CD4-positive, CD25-positive, alpha-beta regulatory T cell (primary cell): ENCODE measurements around the gene MLST8. TPM values are rescaled to one million over a fixed set of nuclear protein-coding genes. Genes with fewer than 3 reads are reported as not detected.

Source experiments
- ATAC-seq, 2 donors: fragments of 150-1000 bp; cut with Tn5 transposase; one replicate each; pipeline ENCODE4 v1.10.0; 2021; ENCODE audit warnings: low read depth in 2 of 2, moderate number of reproducible peaks in 2 of 2, moderate library complexity in 1 of 2
- DNase-seq, 3 donors: peaks; one replicate each; pipeline versions ENCODE4 v3.0.0 to v3.0.0-alpha.2; 2012 to 2022; ENCODE audit warnings: mixed read lengths in 1 of 3
- H3K27ac ChIP-seq: one replicate; pipeline ENCODE4 v1.7.0; 2013; ENCODE audit warnings: mild to moderate bottlenecking, low read length; ENCODE audit not compliant: insufficient read depth, poor library complexity, severe bottlenecking
- H3K27me3 ChIP-seq: one replicate; pipeline ENCODE4 v1.7.0; 2013; ENCODE audit warnings: low read length; ENCODE audit not compliant: control insufficient read depth, insufficient read depth
- H3K36me3 ChIP-seq: one replicate; pipeline ENCODE4 v1.7.0; 2013; ENCODE audit warnings: mild to moderate bottlenecking, low read length, moderate library complexity; ENCODE audit not compliant: control insufficient read depth, insufficient read depth
- H3K4me1 ChIP-seq: 2 replicates; pipeline ENCODE4 v1.7.0; 2013; ENCODE audit warnings: mild to moderate bottlenecking, low read length; ENCODE audit not compliant: insufficient read depth, control insufficient read depth, poor library complexity, severe bottlenecking
- H3K4me3 ChIP-seq: one replicate; pipeline ENCODE4 v1.7.0; 2013; ENCODE audit warnings: low read depth, mild to moderate bottlenecking, low read length, moderate library complexity
- H3K9me3 ChIP-seq, 2 experiments: 1 replicate in 1 of 2; 2 replicates in 1 of 2; pipeline ENCODE4 v1.7.0; 2013; ENCODE audit warnings: low read length in 2 of 2, mild to moderate bottlenecking in 1 of 2, moderate library complexity in 1 of 2; ENCODE audit not compliant: control insufficient read depth in 2 of 2
- H3K27ac Mint-ChIP-seq, 3 donors: one replicate each; pipeline ENCODE4 v1.8.0; 2020 to 2022; ENCODE audit warnings: mild to moderate bottlenecking in 3 of 3, mixed read lengths in 3 of 3, moderate library complexity in 2 of 3
- H3K27me3 Mint-ChIP-seq: one replicate; pipeline ENCODE4 v1.8.0; 2022; ENCODE audit warnings: mild to moderate bottlenecking, mixed read lengths
- H3K36me3 Mint-ChIP-seq: one replicate; pipeline ENCODE4 v1.8.0; 2020; ENCODE audit warnings: mixed read lengths
- H3K4me1 Mint-ChIP-seq, 4 donors: one replicate each; pipeline ENCODE4 v1.8.0; 2020 to 2022; ENCODE audit warnings: mixed read lengths in 4 of 4, mild to moderate bottlenecking in 1 of 4
- H3K4me3 Mint-ChIP-seq, 4 donors: one replicate each; pipeline ENCODE4 v1.8.0; 2020 to 2022; ENCODE audit warnings: mild to moderate bottlenecking in 4 of 4, mixed read lengths in 4 of 4, moderate library complexity in 3 of 4
- H3K9me3 Mint-ChIP-seq, 7 donors: one replicate each; pipeline ENCODE4 v1.8.0; 2020 to 2022; ENCODE audit warnings: mixed read lengths in 7 of 7, mild to moderate bottlenecking in 3 of 7, moderate library complexity in 2 of 7
- polyA plus RNA-seq, 4 donors: library from polyadenylated mRNA; unstranded; fragments of 300-500 nt; fragmentation: Illumina TruSeq; gene quantifications; one replicate each; pipeline ENCODE4 v1.2.3, GENCODE V29; 2021
- total RNA-seq: library from RNA; stranded (reverse); gene quantifications from one replicate; pipeline ENCODE4 v1.2.3, GENCODE V29; 2022

Gene MLST8
- total and polyA plus RNA-seq, 5 donors from 2014 or later = 20.9 to 31.1 (median 23.5) TPM

GRCh38 chr16:2195322-2196161 lies 9.7 kb upstream of the MLST8 start:
- Mint-ChIP-seq H3K36me3 (no peaks in the 10 kb centered on the region), H3K9me3 (no peaks in the 10 kb centered on the region), H3K4me1 (peaks cover 0 to 11% (median 2%) of the 10 kb centered on the region in 4 donors), H3K4me3 (peak overlapping the region in 1 of 4 donors; percentile 38), H3K27me3 (peaks cover 38% of the 10 kb centered on the region), H3K27ac (no peak overlapping the region)
- Histone ChIP-seq H3K27me3 (peaks cover 12% of the 10 kb centered on the region), H3K4me1 (peaks cover 20% of the 10 kb centered on the region), H3K36me3 (no peaks in the 10 kb centered on the region), H3K4me3 (no peak overlapping the region), H3K9me3 (no peaks in the 10 kb centered on the region), H3K27ac (no peak overlapping the region)
- ATAC-seq = no peak
- DNase-seq = no peak

DNA sequence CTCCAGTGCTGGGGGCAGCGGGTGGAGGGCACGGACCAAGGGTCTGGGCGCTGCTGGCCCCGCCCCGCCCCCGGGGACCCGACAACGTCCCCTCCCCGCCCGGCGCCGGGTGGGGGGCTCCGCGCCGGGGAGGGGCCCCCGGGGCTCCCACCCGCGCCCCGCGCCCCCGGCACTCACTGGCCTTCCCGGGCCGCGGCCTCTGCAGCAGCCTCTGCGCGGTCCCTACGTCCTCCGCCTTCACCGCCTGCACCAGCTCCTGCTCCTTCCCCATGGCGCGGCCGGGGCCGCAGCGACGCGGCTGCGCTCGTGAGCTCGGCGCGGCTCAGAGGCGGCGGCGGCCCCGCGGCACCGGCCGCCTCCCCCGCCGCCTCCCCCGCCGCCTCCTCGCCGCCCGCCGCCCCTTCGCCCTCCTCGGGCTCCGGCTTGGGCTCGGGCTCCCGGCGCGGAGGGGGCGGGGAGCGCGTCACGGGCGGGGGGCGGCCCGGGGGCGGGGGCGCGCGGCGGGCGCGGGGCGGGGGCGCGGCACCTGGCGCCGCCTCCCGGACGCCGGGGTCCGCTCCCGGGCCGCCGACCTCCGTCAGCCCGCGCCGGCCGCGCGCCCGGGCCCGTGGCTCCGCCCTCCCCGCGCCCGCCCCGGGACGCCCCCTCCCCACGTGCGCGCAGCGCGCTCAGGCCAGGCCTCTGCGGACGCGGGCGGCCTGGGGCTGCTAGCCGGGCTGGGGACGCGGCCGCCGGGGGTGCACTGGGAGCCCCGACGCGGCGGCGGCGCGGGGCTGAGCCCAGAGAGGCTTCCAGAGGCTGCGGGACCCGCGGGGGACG lies 8.9 kb upstream of the MLST8 start, which contains the start of gene CASKIN1:
CASKIN1 (minus strand) TSS at position 444 of the 819 bp plus-strand sequence; CDS start at position 271, 173 bp downstream.
- H3K4me3 ChIP-seq = no peak within 1 kb of the TSS
- H3K4me1 ChIP-seq = peaks cover 20% of the 10 kb centered on the region
- no peak for ATAC-seq
- no peaks in the 10 kb centered on the region for H3K36me3 ChIP-seq
- no peak within 1 kb of the TSS for H3K27ac ChIP-seq
- DNase-seq = no peak
- Mint-ChIP-seq H3K4me3 (peak within 1 kb of the TSS; percentile 48 to 59 (median 57)), H3K27ac (no peak within 1 kb of the TSS), H3K36me3 (no peaks in the 10 kb centered on the region), H3K9me3 (no peaks in the 10 kb centered on the region), H3K4me1 (peaks cover 0 to 11% (median 2%) of the 10 kb centered on the region in 4 donors), H3K27me3 (peaks cover 38% of the 10 kb centered on the region)
- no peaks in the 10 kb centered on the region for H3K9me3 ChIP-seq
- H3K27me3 ChIP-seq = peaks cover 12% of the 10 kb centered on the region

- DNase-seq = no peak
- H3K4me3 Mint-ChIP-seq = peak overlapping the region; percentile 48 to 59 (median 57)
- peaks cover 20% of the 10 kb centered on the region for H3K4me1 ChIP-seq
- H3K9me3 ChIP-seq = no peaks in the 10 kb centered on the region
- peaks cover 38% of the 10 kb centered on the region for H3K27me3 Mint-ChIP-seq
- no peaks in the 10 kb centered on the region for H3K36me3 ChIP-seq
- H3K4me1 Mint-ChIP-seq = peaks cover 0 to 11% (median 2%) of the 10 kb centered on the region in 4 donors
- H3K27ac Mint-ChIP-seq = no peak overlapping the region
- peaks cover 12% of the 10 kb centered on the region for H3K27me3 ChIP-seq
- no peaks in the 10 kb centered on the region for H3K36me3 Mint-ChIP-seq
- H3K27ac ChIP-seq = no peak overlapping the region
- no peak for ATAC-seq
- no peaks in the 10 kb centered on the region for H3K9me3 Mint-ChIP-seq
- no peak overlapping the region for H3K4me3 ChIP-seq
These were observed 8.2 kb upstream of the MLST8 start for GRCh38 chr16:2196981-2197511.

DNA sequence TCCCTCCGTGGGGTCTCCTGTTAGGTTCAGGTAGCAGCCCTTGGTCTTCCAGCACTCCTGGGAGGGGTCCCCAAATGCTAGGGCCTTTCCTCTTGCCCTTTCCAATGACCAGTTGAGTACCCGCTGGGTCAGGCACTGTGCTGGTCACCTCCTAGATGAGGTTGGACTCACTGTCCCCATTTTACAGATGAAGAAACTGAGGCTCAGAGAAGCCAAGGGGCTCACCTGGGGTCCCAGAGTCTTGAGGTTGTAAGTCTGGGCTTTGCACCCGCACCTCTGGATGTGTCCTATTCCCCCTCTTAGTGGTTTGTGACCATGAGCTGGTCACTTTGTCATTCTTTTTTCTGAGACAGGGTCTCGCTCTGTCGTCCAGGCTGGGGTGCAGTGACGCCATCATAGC lies 7.5 kb upstream of the MLST8 start:
- no peaks in the 10 kb centered on the region for H3K36me3 ChIP-seq
- H3K4me1 Mint-ChIP-seq = peaks cover 0 to 11% (median 2%) of the 10 kb centered on the region in 4 donors
- H3K27me3 ChIP-seq = peaks cover 12% of the 10 kb centered on the region
- H3K4me1 ChIP-seq = peaks cover 20% of the 10 kb centered on the region
- no peak for DNase-seq
- H3K36me3 Mint-ChIP-seq = no peaks in the 10 kb centered on the region
- no peaks in the 10 kb centered on the region for H3K9me3 ChIP-seq
- no peak overlapping the region for H3K27ac Mint-ChIP-seq
- H3K4me3 Mint-ChIP-seq = peak overlapping the region; percentile 52 to 83 (median 61)
- no peak overlapping the region for H3K4me3 ChIP-seq
- H3K9me3 Mint-ChIP-seq = no peaks in the 10 kb centered on the region
- ATAC-seq = no peak
- no peak overlapping the region for H3K27ac ChIP-seq
- peaks cover 42% of the 10 kb centered on the region for H3K27me3 Mint-ChIP-seq

GRCh38 chr16:2198283-2198682 lies 7.0 kb upstream of the MLST8 start:
- peak overlapping the region; percentile 52 to 83 (median 61) for H3K4me3 Mint-ChIP-seq
- no peak for ATAC-seq

GRCh38 chr16:2199095-2199494 lies 6.2 kb upstream of the MLST8 start:
- no peaks in the 10 kb centered on the region for H3K36me3 Mint-ChIP-seq
- Histone ChIP-seq H3K36me3 (no peaks in the 10 kb centered on the region), H3K9me3 (no peaks in the 10 kb centered on the region), H3K4me3 (no peak overlapping the region), H3K4me1 (peaks cover 20% of the 10 kb centered on the region), H3K27me3 (peaks cover 12% of the 10 kb centered on the region), H3K27ac (no peak overlapping the region)
- no peaks in the 10 kb centered on the region for H3K9me3 Mint-ChIP-seq
- ATAC-seq = no peak
- no peak for DNase-seq
- no peak overlapping the region for H3K27ac Mint-ChIP-seq
- H3K4me3 Mint-ChIP-seq = peak overlapping the region in 1 of 4 donors; percentile 59
- peaks cover 0 to 11% (median 2%) of the 10 kb centered on the region in 4 donors for H3K4me1 Mint-ChIP-seq
- peaks cover 46% of the 10 kb centered on the region for H3K27me3 Mint-ChIP-seq

More at GRCh38 chr16:2198283-2198682, 7.0 kb upstream of the MLST8 start:
- H3K4me1 ChIP-seq = peaks cover 20% of the 10 kb centered on the region
- Mint-ChIP-seq H3K27me3 (peaks cover 43% of the 10 kb centered on the region), H3K27ac (no peak overlapping the region), H3K36me3 (no peaks in the 10 kb centered on the region), H3K4me1 (peaks cover 0 to 11% (median 2%) of the 10 kb centered on the region in 4 donors), H3K9me3 (no peaks in the 10 kb centered on the region)
- no peaks in the 10 kb centered on the region for H3K9me3 ChIP-seq
- H3K4me3 ChIP-seq = no peak overlapping the region
- peaks cover 12% of the 10 kb centered on the region for H3K27me3 ChIP-seq
- H3K27ac ChIP-seq = no peak overlapping the region
- DNase-seq = no peak
- H3K36me3 ChIP-seq = no peaks in the 10 kb centered on the region

DNA sequence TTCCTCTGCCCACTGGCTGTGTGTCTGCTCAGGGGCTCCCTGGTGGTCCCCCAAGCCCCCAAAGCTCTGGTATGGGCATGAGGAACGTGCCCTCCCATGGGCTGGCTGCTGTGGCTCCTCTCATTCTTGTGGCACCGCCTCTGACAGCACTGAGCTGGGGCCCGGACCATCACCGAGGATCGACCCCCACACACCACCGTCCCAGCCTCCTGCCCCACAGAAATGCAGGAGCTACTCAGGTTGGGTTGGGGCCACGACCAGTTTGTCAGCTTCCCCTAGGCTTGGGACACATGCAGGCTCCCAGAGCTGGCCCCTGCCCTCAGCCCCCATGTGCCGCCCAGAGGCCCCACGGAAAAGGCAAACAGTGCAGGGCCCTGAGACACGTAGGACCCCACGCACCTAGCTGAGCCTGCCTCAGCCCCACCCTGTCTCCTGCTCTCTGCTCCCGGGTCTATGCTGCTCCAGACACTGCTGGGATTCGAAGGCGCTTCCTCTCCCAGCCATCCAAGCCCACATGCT lies 5.6 kb upstream of the MLST8 start:
- peaks cover 0 to 15% (median 4%) of the 10 kb centered on the region in 4 donors for H3K4me1 Mint-ChIP-seq
- H3K27ac Mint-ChIP-seq = no peak overlapping the region
- DNase-seq = no peak
- Histone ChIP-seq H3K27me3 (peaks cover 12% of the 10 kb centered on the region), H3K36me3 (no peaks in the 10 kb centered on the region), H3K27ac (no peak overlapping the region), H3K9me3 (no peaks in the 10 kb centered on the region), H3K4me1 (peaks cover 22% of the 10 kb centered on the region), H3K4me3 (no peak overlapping the region)
- ATAC-seq = no peak
- H3K27me3 Mint-ChIP-seq = peaks cover 44% of the 10 kb centered on the region
- H3K9me3 Mint-ChIP-seq = no peaks in the 10 kb centered on the region
- H3K36me3 Mint-ChIP-seq = no peaks in the 10 kb centered on the region
- no peak overlapping the region for H3K4me3 Mint-ChIP-seq
